HG03565 (cell line): ENCODE measurements around the gene UBAP2L.
"Not testable (repeated sequence)": the region's sequence is repeated elsewhere in the genome, so short reads cannot be mapped to it uniquely, and the experiment has no call there.

Experiments
- ATAC-seq: cut with Tn5 transposase; IDR thresholded peaks from one replicate; pipeline ENCODE4 v1.9.1; 2021; ENCODE audit warnings: mild to moderate bottlenecking, moderate library complexity; ENCODE audit not compliant: unreplicated experiment

Gene UBAP2L

DNA sequence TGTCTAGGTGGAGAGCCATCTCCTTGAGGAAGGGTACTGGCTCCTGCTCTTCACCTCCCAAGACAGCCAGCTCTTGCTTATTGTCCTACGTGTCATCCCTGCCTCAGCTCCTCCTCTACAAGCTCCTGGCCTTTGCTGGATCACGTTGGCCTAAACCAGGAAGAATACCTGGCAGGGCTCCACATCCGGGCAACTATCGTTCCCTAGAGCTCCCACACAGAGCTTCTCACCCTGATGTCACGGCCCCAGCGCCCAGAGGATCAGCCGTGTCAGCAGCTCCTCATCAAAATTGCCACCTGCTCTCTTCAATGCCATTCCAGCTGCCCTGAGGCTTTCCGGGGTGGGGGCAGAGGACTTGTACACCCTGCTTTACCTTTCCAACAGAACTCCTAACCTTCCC, 26.9 kb upstream of the UBAP2L start:
- no peak for ATAC-seq

DNA sequence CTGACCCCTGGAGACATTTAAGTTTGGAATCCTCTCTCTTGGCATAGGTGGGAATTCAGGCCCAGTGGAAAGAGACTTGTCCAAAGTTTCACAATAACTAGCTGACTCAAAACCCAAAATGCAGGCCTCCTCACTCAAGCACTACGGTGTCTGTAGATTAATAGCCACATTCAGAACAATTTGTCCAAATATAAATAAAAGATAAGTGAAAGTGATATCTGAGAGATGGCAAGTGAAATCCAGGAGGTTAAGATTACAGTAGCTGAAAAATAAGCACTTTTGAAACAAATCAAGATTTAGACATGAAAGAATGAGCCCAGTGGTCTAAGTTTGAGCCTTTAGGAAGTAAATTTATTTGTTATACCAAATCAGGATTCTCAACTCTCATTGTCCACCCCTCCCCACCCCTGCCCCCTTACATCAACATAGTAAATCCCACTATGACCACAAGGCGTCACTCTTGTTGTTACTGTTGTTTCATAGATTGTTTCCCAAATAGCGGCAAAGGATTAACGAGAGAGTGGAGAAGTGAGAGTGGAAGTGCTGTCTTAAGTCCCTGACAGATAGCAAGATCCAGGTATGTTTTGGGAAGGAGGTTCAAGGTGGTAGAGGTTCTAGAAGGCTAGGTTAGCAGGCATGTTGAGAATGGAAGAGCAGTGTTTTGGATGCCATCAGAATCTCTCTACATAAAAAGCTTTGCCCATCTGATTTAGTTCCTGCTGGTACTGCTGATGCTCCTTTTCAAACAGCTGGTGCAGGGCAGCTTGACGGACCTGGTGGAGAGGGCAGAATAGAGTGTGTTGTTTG, 21.8 kb upstream of the UBAP2L start:
- no peak for ATAC-seq

GRCh38 chr1:154199563-154199879, 21.2 kb upstream of the UBAP2L start:
- no peak for ATAC-seq

DNA sequence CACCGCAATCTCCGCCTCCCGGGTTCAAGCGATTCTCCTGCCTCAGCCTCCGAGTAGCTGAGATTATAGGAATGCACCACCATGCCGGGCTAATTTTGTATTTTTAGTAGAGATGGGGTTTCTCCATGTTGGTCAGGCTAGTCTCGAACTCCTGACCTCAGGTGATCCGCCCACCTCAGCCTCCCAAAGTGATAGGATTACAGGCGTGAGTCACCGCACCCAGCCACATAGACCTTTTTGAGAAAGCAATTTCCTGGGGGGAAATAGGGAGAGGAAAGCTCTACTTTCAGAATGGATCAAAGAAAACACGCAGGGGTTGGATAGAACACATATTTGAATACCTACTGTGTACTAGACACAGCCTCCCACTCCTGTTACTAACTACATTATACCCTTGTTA, 15.0 kb upstream of the UBAP2L start:
- not testable (repeated sequence) for ATAC-seq

GRCh38 chr1:154206196-154206595, 14.6 kb upstream of the UBAP2L start, which contains the start of gene CFAP141:
TSS of gene CFAP141 (minus strand) at chr1:154206333. CDS start at chr1:154206307, 26 bp downstream.
- ATAC-seq = no peak

GRCh38 chr1:154207262-154207661, 13.5 kb upstream of the UBAP2L start:
- no peak for ATAC-seq

DNA sequence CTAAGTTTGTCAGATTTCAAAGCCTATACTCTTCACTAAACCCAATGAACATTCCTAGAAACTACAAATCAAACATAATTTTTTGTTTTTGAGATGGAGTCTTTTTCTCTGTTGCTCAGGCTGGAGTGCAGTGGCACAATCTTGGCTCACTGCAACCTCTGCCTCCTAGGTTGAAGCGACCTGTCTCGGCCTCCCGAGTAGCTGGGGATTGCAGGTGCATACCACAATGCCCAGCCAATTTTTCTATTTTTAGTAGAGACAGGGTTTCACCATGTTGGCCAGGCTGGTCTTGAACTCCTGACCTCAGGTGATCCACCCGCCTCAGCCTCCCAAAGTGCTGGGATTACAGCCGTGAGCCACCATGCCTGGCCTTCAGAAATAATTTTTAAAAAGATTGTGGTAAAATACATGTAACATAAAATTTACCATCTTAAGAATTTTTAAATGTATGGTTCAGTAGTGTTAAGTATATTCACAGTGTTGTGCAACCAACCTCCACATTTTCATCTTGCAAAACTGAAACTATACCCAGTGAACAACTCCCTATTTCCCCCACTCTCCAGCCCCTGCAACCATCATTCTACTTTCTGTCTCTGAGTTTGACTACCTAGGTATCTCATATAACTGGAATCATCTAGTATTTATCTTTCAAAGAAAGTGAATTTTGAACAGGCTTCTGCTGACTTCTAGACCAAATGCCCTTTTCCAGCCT, 11.9 kb upstream of the UBAP2L start:
- no peak for ATAC-seq

DNA sequence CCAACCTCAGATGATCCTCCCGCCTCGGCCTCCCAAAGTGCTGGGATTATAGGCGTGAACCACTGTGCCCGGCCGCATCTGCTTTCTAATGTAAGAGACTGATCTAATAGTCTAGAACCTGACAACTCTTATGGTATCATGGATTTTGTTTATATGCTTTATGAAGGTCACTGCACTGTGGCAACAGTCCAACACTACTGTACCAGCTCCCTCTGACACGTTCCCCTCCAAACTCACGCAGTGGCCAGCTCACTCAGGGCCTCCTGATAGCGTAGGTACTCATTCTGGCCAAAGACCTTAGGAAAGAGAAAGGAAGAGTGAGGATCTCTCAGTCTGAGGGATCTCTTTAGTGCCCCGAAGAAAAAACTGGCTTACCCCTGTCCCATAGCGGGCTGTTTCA, 8.7 kb upstream of the UBAP2L start:
- no peak for ATAC-seq

- no peak for ATAC-seq
Measured at GRCh38 chr1:154213274-154213673, 7.5 kb upstream of the UBAP2L start.

- no peak for ATAC-seq
Measured at GRCh38 chr1:154218545-154218944, 2.2 kb upstream of the UBAP2L start.

DNA sequence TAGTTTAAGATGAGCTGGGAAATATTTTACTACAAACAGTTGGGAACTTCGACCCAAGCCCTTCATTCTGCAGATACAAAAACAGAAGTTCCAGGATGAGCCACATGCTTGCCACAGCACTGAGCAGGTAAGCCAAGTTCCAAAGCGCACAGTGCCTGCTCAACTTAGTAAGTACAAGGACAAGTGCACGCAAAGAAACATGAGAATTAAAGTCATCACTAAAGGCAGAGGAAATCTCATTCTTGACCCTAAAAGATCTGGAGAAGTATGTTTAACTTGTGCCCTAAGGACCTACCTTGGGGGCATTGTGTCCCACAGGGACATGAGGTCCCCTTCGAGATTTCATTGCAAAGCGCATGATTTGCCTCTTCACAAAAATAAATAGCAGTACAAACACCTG, 1.2 kb upstream of the UBAP2L start:
- ATAC-seq = no peak

- no peak for ATAC-seq
Measured at GRCh38 chr1:154220970-154221277, 169 bp downstream of the UBAP2L start.

- no peak for ATAC-seq
Measured at GRCh38 chr1:154221278-154222001, 685 bp downstream of the UBAP2L start.

- no peak for ATAC-seq
Measured at GRCh38 chr1:154222518-154222917, 1.8 kb downstream of the UBAP2L start.

GRCh38 chr1:154222918-154223317, 2.2 kb downstream of the UBAP2L start:
- no peak for ATAC-seq

DNA sequence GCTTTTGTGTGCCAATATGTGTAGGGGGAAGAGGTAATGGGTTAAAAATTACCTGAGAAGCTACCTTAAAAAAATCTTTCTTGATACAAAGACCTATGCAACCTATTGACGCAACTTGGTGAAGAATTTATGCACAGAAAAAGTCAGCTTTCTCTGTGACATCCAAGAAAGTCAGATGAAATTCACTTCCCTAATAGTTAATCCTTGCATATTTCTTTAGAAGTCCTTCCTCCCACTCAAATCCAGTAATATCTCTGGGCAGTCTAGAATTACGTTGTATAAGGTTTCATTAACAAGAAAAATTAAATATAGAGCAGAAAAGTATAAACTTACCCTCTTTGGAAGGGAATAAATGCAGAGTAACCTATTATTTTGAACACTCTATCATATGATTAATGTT, 2.9 kb downstream of the UBAP2L start:
- no peak for ATAC-seq

DNA sequence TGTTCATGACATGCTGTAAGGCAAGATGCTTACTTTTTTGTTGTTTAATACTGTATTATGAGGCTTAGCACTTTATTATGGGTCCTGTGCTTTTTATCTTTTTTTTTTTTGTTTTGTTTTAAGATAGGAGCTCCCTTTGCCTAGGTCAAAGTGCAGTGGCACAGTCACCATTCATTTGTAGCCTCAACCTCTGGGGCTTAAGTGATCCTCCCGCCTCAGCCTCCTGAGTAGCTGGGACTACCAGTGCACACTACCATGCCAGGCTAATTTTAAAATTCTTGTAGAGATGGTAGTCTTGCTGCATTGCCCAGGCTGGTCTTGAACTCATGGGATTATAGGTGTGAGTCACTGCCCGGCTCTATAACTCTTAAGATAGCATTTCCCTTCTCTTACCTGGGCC, 4.6 kb downstream of the UBAP2L start:
- no peak for ATAC-seq

GRCh38 chr1:154231112-154231511, 10.4 kb downstream of the UBAP2L start:
- not testable (repeated sequence) for ATAC-seq

GRCh38 chr1:154233127-154233526, 12.4 kb downstream of the UBAP2L start:
- ATAC-seq = not testable (repeated sequence)

DNA sequence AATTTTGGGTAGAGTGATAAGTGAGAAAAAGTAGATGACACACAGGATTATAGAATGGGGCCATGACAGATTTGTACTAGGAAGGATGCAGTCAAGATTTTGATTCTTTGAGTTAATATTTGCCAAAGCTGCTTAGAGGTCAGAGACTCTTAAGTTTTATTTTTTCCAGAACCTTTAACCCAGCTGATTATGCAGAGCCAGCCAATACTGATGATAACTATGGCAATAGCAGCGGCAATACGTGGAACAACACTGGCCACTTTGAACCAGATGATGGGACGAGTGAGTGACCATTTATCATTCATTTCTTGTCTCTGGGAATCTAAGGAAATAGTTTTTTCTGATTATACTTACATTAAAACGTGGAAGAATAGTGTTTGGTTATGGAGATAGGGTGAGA, 16.1 kb downstream of the UBAP2L start:
- ATAC-seq = no peak

- no peak for ATAC-seq
Measured at GRCh38 chr1:154237435-154237834, 16.7 kb downstream of the UBAP2L start.
